Activated CD4-positive, alpha-beta T cell treated with anti-CD3 and anti-CD28 coated beads, Interleukin-2, amount 50 U/mL, for 24 hours (primary cell): ENCODE measurements around the gene TMEM240.
"Not testable (repeated sequence)": the region's sequence is repeated elsewhere in the genome, so short reads cannot be mapped to it uniquely, and the experiment has no call there.

Experiments
- DNase-seq, 2 donors: peaks; one replicate each; pipeline ENCODE4 v3.0.0-alpha.2; 2020; ENCODE audit warnings: low read depth in 1 of 2, low spot score in 1 of 2

TMEM240 gene

GRCh38 chr1:1540818-1541628 is 599 bp upstream of the TMEM240 start:
- no peak for DNase-seq

- no peak for DNase-seq
Observed at GRCh38 chr1:1539310-1540089, 924 bp downstream of the TMEM240 start.

GRCh38 chr1:1538989-1539309 is 1.5 kb downstream of the TMEM240 start:
- no peak for DNase-seq

- DNase-seq = no peak
Observed at GRCh38 chr1:1538334-1538733, 2.1 kb downstream of the TMEM240 start.

- DNase-seq = no peak
Observed at GRCh38 chr1:1537626-1538250, 2.7 kb downstream of the TMEM240 start.

- no peak for DNase-seq
Observed at GRCh38 chr1:1536938-1537546, 3.4 kb downstream of the TMEM240 start.

GRCh38 chr1:1536019-1536937 is 4.1 kb downstream of the TMEM240 start:
- DNase-seq = no peak

- no peak for DNase-seq
Observed at GRCh38 chr1:1535201-1536018, 5.0 kb downstream of the TMEM240 start.

- no peak for DNase-seq
Observed at GRCh38 chr1:1534401-1535154, 5.8 kb downstream of the TMEM240 start.

GRCh38 chr1:1533894-1534291 is 6.5 kb downstream of the TMEM240 start:
- DNase-seq = not testable (repeated sequence)

GRCh38 chr1:1533176-1533893 is 7.1 kb downstream of the TMEM240 start:
- DNase-seq = not testable (repeated sequence)

GRCh38 chr1:1531947-1532346 is 8.5 kb downstream of the TMEM240 start:
- DNase-seq = no peak

GRCh38 chr1:1529936-1530335 is 10.5 kb downstream of the TMEM240 start:
- no peak for DNase-seq

GRCh38 chr1:1529321-1529720 is 11.1 kb downstream of the TMEM240 start:
- no peak for DNase-seq

- DNase-seq = no peak
Observed at GRCh38 chr1:1528301-1529267, 11.8 kb downstream of the TMEM240 start.

- no peak for DNase-seq
Observed at GRCh38 chr1:1527092-1527816, 13.2 kb downstream of the TMEM240 start.

GRCh38 chr1:1526476-1526875 is 13.9 kb downstream of the TMEM240 start:
- not testable (repeated sequence) for DNase-seq
